ENCODE measurements around the gene CCDC102B.

CCDC102B gene

DNA sequence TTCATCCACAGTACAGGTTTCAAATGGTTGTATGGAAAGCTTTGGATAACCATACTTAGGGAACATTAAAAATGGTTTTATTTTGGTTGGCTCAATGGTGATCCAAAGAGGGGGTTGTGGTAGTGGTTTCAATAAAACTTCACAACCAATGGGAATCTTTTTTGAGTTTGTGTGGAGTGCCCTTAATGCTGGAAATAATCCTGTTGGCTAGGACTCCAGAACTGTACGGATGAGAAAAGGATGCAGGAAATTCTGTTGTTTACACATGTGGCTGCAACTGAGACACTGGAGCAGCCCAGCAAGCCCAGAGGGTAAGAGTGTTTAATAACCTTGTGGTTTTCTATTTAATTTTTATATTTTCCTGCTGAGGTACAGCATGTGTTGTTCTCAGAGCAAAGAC is at the start of gene CCDC102B:
Gene CCDC102B (plus strand): TSS at position 210 of the 400 bp plus-strand sequence. CDS start 38,684 bp downstream, outside the sequence.
- DNase-seq (ENCODE audit: low read depth, low spot score) = no peak
- no peak within 1 kb of the TSS for H3K4me3 ChIP-seq (ENCODE audit: low read length)
- no peaks in the 10 kb centered on the region for H3K36me3 ChIP-seq (ENCODE audit: control insufficient read depth, insufficient read depth, low read length)
- no peak within 1 kb of the TSS for H3K27ac ChIP-seq (ENCODE audit: low read length)
- H3K27me3 ChIP-seq (ENCODE audit: control insufficient read depth, insufficient read depth, low read length) = no peaks in the 10 kb centered on the region
- WGBS (ENCODE audit: insufficient coverage, insufficient read length) = no CpG with 5 or more reads among the region's 1 CpG
- H3K9me3 ChIP-seq (ENCODE audit: control insufficient read depth, insufficient read depth, low read length) = no peaks in the 10 kb centered on the region
- H3K4me1 ChIP-seq (ENCODE audit: control insufficient read depth, insufficient read depth, low read length) = no peaks in the 10 kb centered on the region

DNA sequence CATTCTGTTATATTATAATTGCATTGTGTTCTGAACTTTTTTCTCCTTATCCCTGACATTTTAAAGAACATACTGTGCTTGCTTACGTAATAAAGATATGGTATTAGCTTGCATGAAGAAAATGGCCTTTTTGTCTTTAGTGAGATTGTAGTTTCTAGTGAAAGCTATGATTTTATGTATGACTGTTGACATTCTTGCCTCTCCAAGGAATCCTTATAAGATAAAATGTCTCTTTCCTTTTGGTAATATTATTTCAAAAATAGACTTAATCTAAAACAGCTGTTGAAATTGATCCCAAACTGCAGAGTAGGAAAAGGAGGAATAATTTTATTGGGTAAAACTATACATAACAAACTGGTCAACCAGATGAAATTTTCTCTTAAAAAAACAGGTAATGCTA is 40.8 kb upstream of the CCDC102B start:
- whole genome bisulfite sequencing (ENCODE audit: insufficient coverage, insufficient read length) = no CpG with 5 or more reads among the region's 1 CpG
- Histone ChIP-seq H3K4me1 (ENCODE audit: control insufficient read depth, insufficient read depth, low read length) (no peaks in the 10 kb centered on the region), H3K9me3 (ENCODE audit: control insufficient read depth, insufficient read depth, low read length) (no peaks in the 10 kb centered on the region), H3K4me3 (ENCODE audit: low read length) (no peak overlapping the region), H3K27me3 (ENCODE audit: control insufficient read depth, insufficient read depth, low read length) (no peaks in the 10 kb centered on the region), H3K27ac (ENCODE audit: low read length) (no peak overlapping the region), H3K36me3 (ENCODE audit: control insufficient read depth, insufficient read depth, low read length) (no peaks in the 10 kb centered on the region)
- DNase-seq (ENCODE audit: low read depth, low spot score) = no peak

DNA sequence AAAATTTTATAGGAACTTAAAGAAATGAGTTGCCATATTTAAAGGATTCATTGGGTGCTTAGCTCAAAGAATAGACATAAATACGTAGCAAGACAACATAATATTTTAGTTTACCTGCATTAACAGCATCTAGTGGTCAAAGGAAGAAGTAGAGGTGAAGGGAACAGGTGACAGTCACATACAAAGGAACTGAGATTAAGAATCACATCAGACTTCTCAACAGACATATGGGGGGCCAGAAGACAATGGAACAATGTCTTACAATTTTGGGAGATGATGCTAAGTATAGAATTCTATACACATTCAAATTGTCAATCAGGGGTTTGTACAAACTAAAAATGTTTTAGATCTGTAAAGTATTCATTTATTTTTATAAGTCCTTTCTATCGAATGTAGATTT is 38.6 kb upstream of the CCDC102B start:
- H3K9me3 ChIP-seq (ENCODE audit: control insufficient read depth, insufficient read depth, low read length) = no peaks in the 10 kb centered on the region
- H3K27ac ChIP-seq (ENCODE audit: low read length) = no peak overlapping the region
- H3K36me3 ChIP-seq (ENCODE audit: control insufficient read depth, insufficient read depth, low read length) = no peaks in the 10 kb centered on the region
- H3K27me3 ChIP-seq (ENCODE audit: control insufficient read depth, insufficient read depth, low read length) = no peaks in the 10 kb centered on the region
- no peak for DNase-seq (ENCODE audit: low read depth, low spot score)
- no CpG with 5 or more reads among the region's 2 CpGs for WGBS (ENCODE audit: insufficient coverage, insufficient read length)
- H3K4me3 ChIP-seq (ENCODE audit: low read length) = no peak overlapping the region
- no peaks in the 10 kb centered on the region for H3K4me1 ChIP-seq (ENCODE audit: control insufficient read depth, insufficient read depth, low read length)

DNA sequence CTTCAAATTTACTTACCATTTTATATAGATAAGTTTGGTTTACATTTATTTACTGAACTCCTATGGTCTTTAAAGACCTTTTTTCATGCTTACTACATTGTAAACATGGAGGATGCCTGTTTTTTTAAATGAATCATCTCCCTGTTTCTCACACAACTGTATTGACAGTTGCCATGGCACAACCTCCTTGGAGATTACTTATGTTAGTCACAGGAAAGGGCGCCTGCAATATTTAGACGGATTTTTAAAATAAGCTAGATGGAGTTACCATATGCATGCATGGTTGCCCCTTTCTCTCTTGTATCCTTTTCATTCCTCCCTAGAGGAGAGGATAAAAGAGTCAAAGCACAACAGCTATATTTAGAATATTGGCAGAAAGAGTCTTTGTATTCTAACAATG is 34.8 kb upstream of the CCDC102B start:
- no peak for DNase-seq (ENCODE audit: low read depth, low spot score)
- H3K4me3 ChIP-seq (ENCODE audit: low read length) = no peak overlapping the region
- no peaks in the 10 kb centered on the region for H3K27me3 ChIP-seq (ENCODE audit: control insufficient read depth, insufficient read depth, low read length)
- H3K9me3 ChIP-seq (ENCODE audit: control insufficient read depth, insufficient read depth, low read length) = no peaks in the 10 kb centered on the region
- no peaks in the 10 kb centered on the region for H3K36me3 ChIP-seq (ENCODE audit: control insufficient read depth, insufficient read depth, low read length)
- no CpG with 5 or more reads among the region's 2 CpGs for WGBS (ENCODE audit: insufficient coverage, insufficient read length)
- H3K4me1 ChIP-seq (ENCODE audit: control insufficient read depth, insufficient read depth, low read length) = no peaks in the 10 kb centered on the region
- no peak overlapping the region for H3K27ac ChIP-seq (ENCODE audit: low read length)

DNA sequence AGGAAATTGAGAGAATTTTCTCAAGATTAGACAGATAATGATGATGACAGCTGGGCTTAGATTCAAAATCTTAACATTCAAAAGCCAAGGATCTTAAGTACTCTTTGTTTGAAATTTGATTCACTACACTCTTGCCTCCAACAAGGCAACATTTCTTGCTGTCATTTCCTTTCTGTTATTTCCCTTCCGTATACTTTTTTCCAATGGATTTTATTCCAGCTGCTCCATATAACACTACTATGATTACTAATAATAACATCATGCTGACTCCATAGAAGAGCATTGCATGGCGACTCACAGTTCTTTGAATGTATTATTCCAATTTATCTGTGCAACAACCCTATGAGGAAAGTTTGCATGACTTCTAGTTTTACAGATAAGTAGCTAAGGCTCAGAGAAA is 33.9 kb upstream of the CCDC102B start:
- no peaks in the 10 kb centered on the region for H3K9me3 ChIP-seq (ENCODE audit: control insufficient read depth, insufficient read depth, low read length)
- no peak for DNase-seq (ENCODE audit: low read depth, low spot score)
- H3K36me3 ChIP-seq (ENCODE audit: control insufficient read depth, insufficient read depth, low read length) = no peaks in the 10 kb centered on the region
- no peaks in the 10 kb centered on the region for H3K4me1 ChIP-seq (ENCODE audit: control insufficient read depth, insufficient read depth, low read length)
- H3K4me3 ChIP-seq (ENCODE audit: low read length) = no peak overlapping the region
- no peaks in the 10 kb centered on the region for H3K27me3 ChIP-seq (ENCODE audit: control insufficient read depth, insufficient read depth, low read length)
- WGBS (ENCODE audit: insufficient coverage, insufficient read length) = no CpG with 5 or more reads among the region's 2 CpGs
- H3K27ac ChIP-seq (ENCODE audit: low read length) = no peak overlapping the region

DNA sequence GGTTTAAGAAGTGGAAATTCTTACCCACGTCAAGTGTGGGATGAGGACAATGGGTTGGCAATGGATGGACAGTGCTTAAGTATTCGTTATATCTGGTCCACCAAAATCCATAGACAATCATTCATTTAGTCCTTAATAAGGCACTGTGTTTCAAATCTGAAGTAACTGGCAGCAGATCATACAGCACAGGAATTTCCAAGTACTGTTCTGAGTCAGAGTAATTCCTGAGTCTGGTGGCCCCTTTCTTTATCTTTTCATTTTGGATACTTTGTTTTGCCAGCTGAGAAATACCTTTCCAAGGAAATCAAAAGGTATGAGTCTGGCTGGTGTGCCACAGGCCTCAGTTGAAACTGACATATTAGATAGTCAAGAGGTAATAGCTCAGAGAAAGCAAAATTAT is 31.4 kb upstream of the CCDC102B start:
- H3K4me1 ChIP-seq (ENCODE audit: control insufficient read depth, insufficient read depth, low read length) = no peaks in the 10 kb centered on the region
- H3K27me3 ChIP-seq (ENCODE audit: control insufficient read depth, insufficient read depth, low read length) = no peaks in the 10 kb centered on the region
- WGBS (ENCODE audit: insufficient coverage, insufficient read length) = no CpG with 5 or more reads among the region's 2 CpGs

DNA sequence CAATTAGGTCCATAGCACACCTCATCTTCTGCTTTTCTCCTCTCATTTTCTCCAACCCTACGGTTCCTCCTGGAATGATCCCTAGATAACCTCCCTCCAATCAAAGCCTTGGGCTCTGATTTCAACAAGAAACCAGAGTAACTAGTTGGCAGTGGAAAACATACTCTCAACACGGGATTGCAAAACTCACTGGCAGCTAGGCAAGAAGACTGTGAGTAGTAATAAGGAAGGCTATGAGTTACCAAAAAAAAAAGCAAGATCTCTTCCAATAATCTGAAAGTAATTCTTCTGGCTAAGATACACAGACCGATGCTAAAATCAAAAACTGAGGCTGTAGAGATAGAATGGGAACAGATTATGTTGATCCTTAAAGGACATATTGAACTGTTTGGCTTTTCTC is 28.4 kb upstream of the CCDC102B start:
- Histone ChIP-seq H3K9me3 (ENCODE audit: control insufficient read depth, insufficient read depth, low read length) (no peaks in the 10 kb centered on the region), H3K27me3 (ENCODE audit: control insufficient read depth, insufficient read depth, low read length) (no peaks in the 10 kb centered on the region), H3K4me3 (ENCODE audit: low read length) (no peak overlapping the region), H3K27ac (ENCODE audit: low read length) (no peak overlapping the region), H3K4me1 (ENCODE audit: control insufficient read depth, insufficient read depth, low read length) (no peaks in the 10 kb centered on the region), H3K36me3 (ENCODE audit: control insufficient read depth, insufficient read depth, low read length) (no peaks in the 10 kb centered on the region)
- no peak for DNase-seq (ENCODE audit: low read depth, low spot score)
- no CpG with 5 or more reads among the region's 3 CpGs for WGBS (ENCODE audit: insufficient coverage, insufficient read length)

More for the DNA sequence above, 31.4 kb upstream of the CCDC102B start:
- no peak overlapping the region for H3K4me3 ChIP-seq (ENCODE audit: low read length)
- no peak overlapping the region for H3K27ac ChIP-seq (ENCODE audit: low read length)
- no peak for DNase-seq (ENCODE audit: low read depth, low spot score)
- no peaks in the 10 kb centered on the region for H3K9me3 ChIP-seq (ENCODE audit: control insufficient read depth, insufficient read depth, low read length)
- H3K36me3 ChIP-seq (ENCODE audit: control insufficient read depth, insufficient read depth, low read length) = no peaks in the 10 kb centered on the region

DNA sequence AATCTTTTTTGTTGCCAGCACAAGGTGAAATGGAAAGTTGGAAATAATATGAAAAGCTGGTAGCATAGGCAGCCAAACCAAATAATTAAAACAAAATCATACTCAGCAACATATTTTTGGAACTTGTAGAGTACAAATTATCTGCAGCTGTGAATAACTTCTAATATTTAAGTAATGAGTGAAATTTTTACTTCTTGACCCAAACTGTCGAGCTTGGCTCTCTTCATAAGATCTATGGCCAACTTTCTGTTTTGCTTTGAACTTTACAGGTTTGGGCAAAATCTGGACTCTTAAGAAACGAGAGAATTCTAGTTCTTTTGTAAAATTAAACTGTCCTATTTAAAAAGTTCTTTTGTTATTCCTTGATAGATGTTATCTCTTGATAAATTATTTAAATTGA is 25.6 kb upstream of the CCDC102B start:
- no peaks in the 10 kb centered on the region for H3K36me3 ChIP-seq (ENCODE audit: control insufficient read depth, insufficient read depth, low read length)
- DNase-seq (ENCODE audit: low read depth, low spot score) = no peak
- no peaks in the 10 kb centered on the region for H3K27me3 ChIP-seq (ENCODE audit: control insufficient read depth, insufficient read depth, low read length)
- no peak overlapping the region for H3K27ac ChIP-seq (ENCODE audit: low read length)
- H3K9me3 ChIP-seq (ENCODE audit: control insufficient read depth, insufficient read depth, low read length) = no peaks in the 10 kb centered on the region
- no CpG with 5 or more reads among the region's 2 CpGs for WGBS (ENCODE audit: insufficient coverage, insufficient read length)
- H3K4me1 ChIP-seq (ENCODE audit: control insufficient read depth, insufficient read depth, low read length) = no peaks in the 10 kb centered on the region
- H3K4me3 ChIP-seq (ENCODE audit: low read length) = no peak overlapping the region

DNA sequence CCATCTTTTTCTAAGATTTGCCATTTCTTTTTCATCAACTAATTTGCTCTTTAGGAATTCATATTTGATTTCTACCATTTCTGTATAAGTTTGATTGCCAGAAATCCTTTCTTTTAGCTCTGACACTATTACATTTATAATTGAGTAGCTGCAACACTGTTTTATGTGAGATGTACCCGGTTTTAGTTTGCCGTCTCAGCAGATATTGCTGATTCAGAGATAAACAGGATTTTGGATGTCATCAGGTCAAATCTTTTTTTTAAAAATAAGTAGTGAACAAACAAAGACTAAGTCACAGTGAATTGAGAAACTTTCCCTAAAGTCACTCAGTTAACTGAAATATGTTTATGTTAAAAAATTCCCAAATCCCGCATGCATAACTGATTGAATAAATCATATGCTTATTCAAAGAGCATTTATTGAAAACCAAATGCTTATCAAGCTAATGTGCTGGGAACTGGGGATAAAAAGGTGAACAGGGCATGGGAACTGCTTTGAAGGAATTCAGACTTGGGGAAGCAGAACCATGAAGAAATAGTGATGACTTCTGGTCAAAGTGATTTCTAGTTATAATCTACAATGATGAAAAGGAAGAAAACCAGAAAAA is 19.5 kb upstream of the CCDC102B start:
- Histone ChIP-seq H3K36me3 (ENCODE audit: control insufficient read depth, insufficient read depth, low read length) (no peaks in the 10 kb centered on the region), H3K27ac (ENCODE audit: low read length) (no peak overlapping the region), H3K27me3 (ENCODE audit: control insufficient read depth, insufficient read depth, low read length) (no peaks in the 10 kb centered on the region; the same call in 1 of the 2 replicates), H3K9me3 (ENCODE audit: control insufficient read depth, insufficient read depth, low read length) (no peaks in the 10 kb centered on the region), H3K4me3 (ENCODE audit: low read length) (no peak overlapping the region), H3K4me1 (ENCODE audit: control insufficient read depth, insufficient read depth, low read length) (no peaks in the 10 kb centered on the region)
- DNase-seq (ENCODE audit: low read depth, low spot score) = no peak
- no CpG with 5 or more reads among the region's 3 CpGs for WGBS (ENCODE audit: insufficient coverage, insufficient read length)

DNA sequence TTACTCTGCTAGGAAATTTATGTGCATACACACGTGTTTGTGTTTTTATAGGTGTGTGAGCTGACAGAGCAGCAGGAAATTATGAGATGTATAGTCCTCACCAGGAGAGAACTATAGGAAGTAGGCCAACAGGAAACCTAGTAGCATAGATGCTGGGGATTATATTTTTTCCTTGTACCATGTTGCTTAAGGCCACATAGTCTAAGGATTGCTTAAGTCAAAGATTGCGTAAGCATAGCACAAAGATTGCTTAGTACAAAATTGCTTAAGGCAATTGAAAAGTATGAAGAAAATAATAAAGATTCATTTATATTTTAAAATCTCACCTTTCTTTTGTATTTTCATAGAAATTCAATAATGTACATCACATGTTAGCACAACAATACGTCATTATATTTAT is 18.7 kb upstream of the CCDC102B start:
- DNase-seq (ENCODE audit: low read depth, low spot score) = no peak
- no peaks in the 10 kb centered on the region for H3K9me3 ChIP-seq (ENCODE audit: control insufficient read depth, insufficient read depth, low read length)
- H3K36me3 ChIP-seq (ENCODE audit: control insufficient read depth, insufficient read depth, low read length) = no peaks in the 10 kb centered on the region
- no peak overlapping the region for H3K4me3 ChIP-seq (ENCODE audit: low read length)
- H3K27ac ChIP-seq (ENCODE audit: low read length) = no peak overlapping the region
- no peaks in the 10 kb centered on the region for H3K4me1 ChIP-seq (ENCODE audit: control insufficient read depth, insufficient read depth, low read length)
- WGBS (ENCODE audit: insufficient coverage, insufficient read length) = no CpG with 5 or more reads among the region's 3 CpGs
- H3K27me3 ChIP-seq (ENCODE audit: control insufficient read depth, insufficient read depth, low read length) = no peaks in the 10 kb centered on the region; the same call in 1 of the 2 replicates

All from iPS DF 6.9 (cell line).